Measurements from ENCODE around the gene KCNH6. TPM values are rescaled to one million over a fixed set of nuclear protein-coding genes. Genes with fewer than 3 reads are reported as not detected.

KCNH6 gene
- total RNA-seq, 1 experiment from 2014 or later, result 1.6 TPM

DNA sequence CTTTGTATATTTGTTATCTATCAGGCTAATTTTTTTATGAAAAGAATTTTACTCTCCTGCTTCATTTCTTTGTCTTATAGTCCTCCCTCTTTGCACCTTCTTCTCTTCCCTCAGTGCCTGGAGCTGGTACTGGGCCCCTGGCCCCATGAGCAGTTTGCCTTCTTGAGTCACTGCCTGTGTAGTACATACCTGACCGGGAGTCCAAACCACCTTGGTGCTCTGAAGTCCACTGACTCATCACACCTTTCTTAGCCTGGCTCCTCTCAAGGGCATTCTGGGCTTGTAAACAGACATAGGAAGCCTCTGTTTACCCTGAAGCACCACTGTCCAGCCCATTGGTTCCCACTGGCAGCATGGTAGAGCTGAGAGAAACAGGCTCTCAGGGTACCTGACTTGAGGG lies 66.5 kb downstream of the KCNH6 start:
- TF ChIP-seq, protein P1, sequence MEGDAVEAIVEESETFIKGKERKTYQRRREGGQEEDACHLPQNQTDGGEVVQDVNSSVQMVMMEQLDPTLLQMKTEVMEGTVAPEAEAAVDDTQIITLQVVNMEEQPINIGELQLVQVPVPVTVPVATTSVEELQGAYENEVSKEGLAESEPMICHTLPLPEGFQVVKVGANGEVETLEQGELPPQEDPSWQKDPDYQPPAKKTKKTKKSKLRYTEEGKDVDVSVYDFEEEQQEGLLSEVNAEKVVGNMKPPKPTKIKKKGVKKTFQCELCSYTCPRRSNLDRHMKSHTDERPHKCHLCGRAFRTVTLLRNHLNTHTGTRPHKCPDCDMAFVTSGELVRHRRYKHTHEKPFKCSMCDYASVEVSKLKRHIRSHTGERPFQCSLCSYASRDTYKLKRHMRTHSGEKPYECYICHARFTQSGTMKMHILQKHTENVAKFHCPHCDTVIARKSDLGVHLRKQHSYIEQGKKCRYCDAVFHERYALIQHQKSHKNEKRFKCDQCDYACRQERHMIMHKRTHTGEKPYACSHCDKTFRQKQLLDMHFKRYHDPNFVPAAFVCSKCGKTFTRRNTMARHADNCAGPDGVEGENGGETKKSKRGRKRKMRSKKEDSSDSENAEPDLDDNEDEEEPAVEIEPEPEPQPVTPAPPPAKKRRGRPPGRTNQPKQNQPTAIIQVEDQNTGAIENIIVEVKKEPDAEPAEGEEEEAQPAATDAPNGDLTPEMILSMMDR (conservative IDR thresholded peaks at IDR 0.05), result no peak
- Mint-ChIP-seq H3K36me3 (ENCODE audit: insufficient read depth in 1 of 3, low read depth in 3 of 3) (peaks cover 28 to 67% (median 56%) of the 10 kb centered on the region in 3 experiments), H3K27ac (no peak overlapping the region), H3K4me3 (no peak overlapping the region), H3K9me3 (no peaks in the 10 kb centered on the region), H3K4me1 (no peaks in the 10 kb centered on the region), H3K27me3 (ENCODE audit: low read depth) (no peaks in the 10 kb centered on the region)
- Histone ChIP-seq H3K4ac (ENCODE audit: low read depth, low read length) (no peak overlapping the region), H3K27me3 (ENCODE audit: insufficient read depth, low read length) (no peaks in the 10 kb centered on the region), H4K91ac (ENCODE audit: insufficient read length, low read depth, low read length) (no peak overlapping the region), H3K23me2 (ENCODE audit: insufficient read length, low read depth, low read length, poor library complexity, severe bottlenecking) (no peaks in the 10 kb centered on the region), H2BK120ac (ENCODE audit: low read depth, low read length, poor library complexity, severe bottlenecking) (no peak overlapping the region), H2BK12ac (ENCODE audit: insufficient read length, low read depth, low read length) (no peak overlapping the region), H2AFZ (ENCODE audit: low read length) (no peak overlapping the region), H2BK5ac (ENCODE audit: insufficient read length, low read length) (no peak overlapping the region), H2BK15ac (ENCODE audit: low read depth, low read length) (no peak overlapping the region), H3T11ph (ENCODE audit: low read length) (no peak overlapping the region), H3K18ac (ENCODE audit: insufficient read length, low read depth, low read length) (no peak overlapping the region), H3K79me1 (ENCODE audit: insufficient read depth, low read depth, low read length, poor library complexity, severe bottlenecking) (no peaks in the 10 kb centered on the region), H3K23ac (ENCODE audit: insufficient read length, low read depth, low read length) (no peak overlapping the region), H2AK5ac (ENCODE audit: insufficient read length, low read length) (no peak overlapping the region), H3K27ac (ENCODE audit: insufficient read length, low read depth, low read length) (no peak overlapping the region), H3K79me2 (ENCODE audit: insufficient read depth, low read length) (no peaks in the 10 kb centered on the region; the same call in 1 of the 2 replicates), H3K14ac (ENCODE audit: insufficient read depth, low read length) (no peak overlapping the region), H2BK20ac (ENCODE audit: low read depth, low read length, poor library complexity, severe bottlenecking) (no peak overlapping the region), H4K5ac (ENCODE audit: insufficient read length, low read depth, low read length) (no peak overlapping the region), H3K4me1 (ENCODE audit: insufficient read depth, low read length) (no peaks in the 10 kb centered on the region), H3K9ac (ENCODE audit: extremely low read depth, insufficient read length, low read length) (no peak overlapping the region), H3K56ac (ENCODE audit: insufficient read length, low read depth, low read length) (no peak overlapping the region), H3K4me2 (ENCODE audit: insufficient read depth, insufficient read length, low read length) (no peak overlapping the region), H4K20me1 (ENCODE audit: control insufficient read depth, insufficient read depth, insufficient read length) (no peaks in the 10 kb centered on the region), H3K9me3 (ENCODE audit: control insufficient read depth, low read depth, low read length) (no peaks in the 10 kb centered on the region), H4K8ac (replicated peaks; ENCODE audit: insufficient read length, low read depth, low read length) (no peak overlapping the region)
- WGBS (ENCODE audit: extremely low coverage, insufficient read length, low lambda C conversion rate), result no CpG with 5 or more reads among the region's 1 CpG
- DNase-seq, result no peak

Measured in H9 (cell line).